Vagina (tissue), 2 donors: ENCODE results near the gene KDM4C.

Experiments used
- POLR2A ChIP-seq, 2 donors: fragments of 450-650 bp; IDR thresholded peaks; one replicate each; pipeline ENCODE4 v1.6.1; 2017; ENCODE audit warnings: antibody characterized with exemption in 2 of 2, mild to moderate bottlenecking in 2 of 2, moderate library complexity in 2 of 2
- POLR2AphosphoS5 ChIP-seq, 2 donors: sonication (generic); formaldehyde crosslinking; IDR thresholded peaks; one replicate each; pipeline ENCODE4 v1.9.0; 2017; ENCODE audit warnings: antibody characterized with exemption in 2 of 2, mild to moderate bottlenecking in 2 of 2, low read depth in 1 of 2; ENCODE audit not compliant: insufficient read depth in 1 of 2
- TF ChIP-seq, protein P1 (sequence below), 3 experiments: fragments of 450-650 bp in 2 of 3; fragments of 200-600 bp in 1 of 3; sonication (generic) in 1 of 3; IDR thresholded peaks; one replicate each; pipeline ENCODE4 v1.5.1; 2017 to 2019; ENCODE audit warnings: antibody characterized with exemption in 3 of 3, mild to moderate bottlenecking in 2 of 3, moderate library complexity in 2 of 3

DNA sequence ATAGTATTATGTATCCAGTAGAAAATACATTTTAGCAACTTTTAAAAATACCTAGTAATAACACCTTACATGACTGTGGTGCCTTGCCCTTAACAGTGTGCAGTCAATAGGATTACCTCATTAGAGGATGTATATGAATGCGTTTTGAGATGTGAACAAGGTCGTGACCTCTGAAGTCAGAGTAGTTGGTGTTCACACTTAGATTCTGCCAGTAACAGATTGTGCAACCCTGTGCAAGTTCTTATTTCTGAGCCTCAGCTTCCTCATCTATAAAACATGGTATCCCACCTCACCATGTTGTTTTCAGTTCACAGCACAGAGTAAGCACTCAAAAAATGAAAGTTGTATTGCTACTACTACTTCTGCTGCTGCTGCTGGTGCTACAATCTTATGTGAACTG, 347.3 kb downstream of the KDM4C start:
- TF ChIP-seq, protein P1, sequence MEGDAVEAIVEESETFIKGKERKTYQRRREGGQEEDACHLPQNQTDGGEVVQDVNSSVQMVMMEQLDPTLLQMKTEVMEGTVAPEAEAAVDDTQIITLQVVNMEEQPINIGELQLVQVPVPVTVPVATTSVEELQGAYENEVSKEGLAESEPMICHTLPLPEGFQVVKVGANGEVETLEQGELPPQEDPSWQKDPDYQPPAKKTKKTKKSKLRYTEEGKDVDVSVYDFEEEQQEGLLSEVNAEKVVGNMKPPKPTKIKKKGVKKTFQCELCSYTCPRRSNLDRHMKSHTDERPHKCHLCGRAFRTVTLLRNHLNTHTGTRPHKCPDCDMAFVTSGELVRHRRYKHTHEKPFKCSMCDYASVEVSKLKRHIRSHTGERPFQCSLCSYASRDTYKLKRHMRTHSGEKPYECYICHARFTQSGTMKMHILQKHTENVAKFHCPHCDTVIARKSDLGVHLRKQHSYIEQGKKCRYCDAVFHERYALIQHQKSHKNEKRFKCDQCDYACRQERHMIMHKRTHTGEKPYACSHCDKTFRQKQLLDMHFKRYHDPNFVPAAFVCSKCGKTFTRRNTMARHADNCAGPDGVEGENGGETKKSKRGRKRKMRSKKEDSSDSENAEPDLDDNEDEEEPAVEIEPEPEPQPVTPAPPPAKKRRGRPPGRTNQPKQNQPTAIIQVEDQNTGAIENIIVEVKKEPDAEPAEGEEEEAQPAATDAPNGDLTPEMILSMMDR (IDR thresholded peaks at IDR 0.05) = no peak
- no peak for TF ChIP-seq POLR2A (IDR thresholded peaks at IDR 0.05)
- TF ChIP-seq POLR2AphosphoS5 (IDR thresholded peaks at IDR 0.05; ENCODE audit: insufficient read depth in 1 of 2, low read depth in 1 of 2) = no peak
